SK-N-SH (cell line): ENCODE measurements around the gene ZNF317. TPM values are rescaled to one million over a fixed set of nuclear protein-coding genes. Genes with fewer than 3 reads are reported as not detected.

Experiments
- CTCF ChIA-PET: fragments of 300-600, 350-600 bp; formaldehyde crosslinking; extraction: SDS; loops from one replicate; lab custom pipeline; 2021; lab: Yijun Ruan, JAX
- POLR2A ChIA-PET: fragments of 350-600 bp; sonication (Branson Sonifier 250); formaldehyde crosslinking; extraction: SDS; loops from one replicate; lab custom pipeline; 2020; ENCODE audit warnings: antibody characterized with exemption, inconsistent platforms; lab: Yijun Ruan, JAX
- DNase-seq: peaks from one replicate; pipeline ENCODE4 v3.0.0; 2012
- H2AFZ ChIP-seq: fragments of 200-600 bp; sonication (generic); 2 replicates; pipeline ENCODE4 v1.8.1; 2016; ENCODE audit warnings: antibody characterized with exemption, mild to moderate bottlenecking, low read depth
- H3F3A ChIP-seq: fragments of 200-600 bp; sonication (generic); replicated peaks from 2 replicates; pipeline ENCODE3; 2016; ENCODE audit warnings: antibody characterized with exemption, mild to moderate bottlenecking; ENCODE audit not compliant: insufficient read depth
- H3K27ac ChIP-seq, 2 experiments: fragments of 200-500 bp in 1 of 2; fragments of 200-600 bp in 1 of 2; sonication (Bioruptor generic) in 1 of 2; sonication (generic), shearing (Covaris generic) in 1 of 2; 2 replicates each; pipeline versions ENCODE4 v1.5.1 to v1.6.1; 2014 to 2016; ENCODE audit warnings: low read depth in 2 of 2, inconsistent platforms in 1 of 2, low read length in 1 of 2, mild to moderate bottlenecking in 1 of 2, mixed read lengths in 1 of 2
- H3K27me3 ChIP-seq: fragments of 200-600 bp; sonication (generic), shearing (Covaris generic); 2 replicates; pipeline ENCODE4 v1.6.1; 2016; ENCODE audit warnings: mixed run types; ENCODE audit not compliant: insufficient read depth
- H3K36me3 ChIP-seq, 2 experiments: fragments of 200-500 bp in 1 of 2; fragments of 200-600 bp in 1 of 2; sonication (Bioruptor generic) in 1 of 2; sonication (generic) in 1 of 2; replicated peaks in 1 of 2; 2 replicates each; pipeline versions ENCODE3 to v1.5.1; 2014 to 2016; ENCODE audit warnings: low read length in 1 of 2, mild to moderate bottlenecking in 1 of 2; ENCODE audit not compliant: insufficient read depth in 2 of 2, control insufficient read depth in 1 of 2
- H3K4me1 ChIP-seq, 2 experiments: fragments of 200-500 bp in 1 of 2; fragments of 200-600 bp in 1 of 2; sonication (Bioruptor generic) in 1 of 2; sonication (generic), shearing (Covaris generic) in 1 of 2; 2 replicates each; pipeline versions ENCODE4 v1.5.1 to v1.6.1; 2014 to 2016; ENCODE audit warnings: low read depth in 1 of 2, low read length in 1 of 2, mixed run types in 1 of 2; ENCODE audit not compliant: insufficient read depth in 2 of 2, control insufficient read depth in 1 of 2
- H3K4me2 ChIP-seq: fragments of 200-600 bp; sonication (generic), shearing (Covaris generic); 2 replicates; pipeline ENCODE4 v1.6.1; 2017; ENCODE audit warnings: mixed run types
- H3K4me3 ChIP-seq, 2 experiments: fragments of 200-500 bp in 1 of 2; fragments of 200-600 bp in 1 of 2; sonication (Bioruptor generic) in 1 of 2; sonication (generic), shearing (Covaris generic) in 1 of 2; 2 replicates each; pipeline versions ENCODE4 v1.5.1 to v1.8.1; 2014 to 2016; ENCODE audit warnings: low read depth in 2 of 2, inconsistent platforms in 1 of 2, low read length in 1 of 2, mild to moderate bottlenecking in 1 of 2, mixed read lengths in 1 of 2, moderate library complexity in 1 of 2
- H3K79me2 ChIP-seq: fragments of 200-600 bp; sonication (generic); 2 replicates; pipeline ENCODE4 v1.8.1; 2017; ENCODE audit warnings: mild to moderate bottlenecking; ENCODE audit not compliant: insufficient read depth
- H3K9ac ChIP-seq: fragments of 200-600 bp; sonication (generic); 2 replicates; pipeline ENCODE4 v1.6.1; 2017; ENCODE audit warnings: mixed run types
- H3K9me2 ChIP-seq: fragments of 200-600 bp; sonication (generic); 2 replicates; pipeline ENCODE4 v1.6.1; 2017; ENCODE audit warnings: mixed run types
- H3K9me3 ChIP-seq: fragments of 200-600 bp; sonication (generic); 2 replicates; pipeline ENCODE4 v1.6.1; 2017; ENCODE audit warnings: mixed run types, mild to moderate bottlenecking, moderate library complexity
- H4K20me1 ChIP-seq: fragments of 200-600 bp; sonication (generic); 2 replicates; pipeline ENCODE4 v1.6.1; 2017; ENCODE audit warnings: mild to moderate bottlenecking, mixed run types; ENCODE audit not compliant: insufficient read depth
- CTCF ChIP-seq: fragments of 200-600 bp; sonication (generic); IDR thresholded peaks from 2 replicates; pipeline ENCODE4 v1.6.1; 2017; ENCODE audit warnings: antibody characterized with exemption, mild to moderate bottlenecking, moderate library complexity
- EP300 ChIP-seq, 2 experiments: IDR thresholded peaks; 2 replicates each; pipeline versions ENCODE4 v1.4.0 to v1.6.1; 2012; ENCODE audit warnings: borderline replicate concordance in 1 of 2, low read depth in 1 of 2, low read length in 1 of 2
- FOSL2 ChIP-seq: IDR thresholded peaks from 2 replicates; pipeline ENCODE4 v1.4.0; 2012; ENCODE audit warnings: low read depth, mild to moderate bottlenecking, moderate library complexity, borderline replicate concordance
- JUND ChIP-seq: IDR thresholded peaks from 2 replicates; pipeline ENCODE4 v1.4.0; 2012
- MAX ChIP-seq: IDR thresholded peaks from 2 replicates; pipeline ENCODE4 v1.4.0; 2012; ENCODE audit warnings: low read depth
- MEF2A ChIP-seq: IDR thresholded peaks from 2 replicates; pipeline ENCODE4 v1.4.0; 2012; ENCODE audit warnings: low read depth, borderline replicate concordance
- MXI1 ChIP-seq: IDR thresholded peaks from 2 replicates; pipeline ENCODE4 v1.6.1; 2012; ENCODE audit warnings: mild to moderate bottlenecking, low read depth, low read length, improper control_type of control experiment
- NFIC ChIP-seq: IDR thresholded peaks from 2 replicates; pipeline ENCODE4 v1.4.0; 2012; ENCODE audit warnings: borderline replicate concordance
- NRF1 ChIP-seq: IDR thresholded peaks from 2 replicates; pipeline ENCODE4 v1.6.1; 2012; ENCODE audit warnings: low read depth, mild to moderate bottlenecking, low read length
- PBX3 ChIP-seq: IDR thresholded peaks from 2 replicates; pipeline ENCODE4; 2012
- POLR2AphosphoS5 ChIP-seq: IDR thresholded peaks from 2 replicates; pipeline ENCODE4 v1.6.1; 2012; ENCODE audit warnings: low read depth, low read length
- RAD21 ChIP-seq: IDR thresholded peaks from 2 replicates; pipeline ENCODE4 v1.6.1; 2012; ENCODE audit warnings: mild to moderate bottlenecking, low read length
- RCOR1 ChIP-seq: fragments of 150-350 bp; IDR thresholded peaks from 2 replicates; pipeline ENCODE4 v1.6.1; 2017; ENCODE audit warnings: antibody characterized with exemption, low read length
- REST ChIP-seq: IDR thresholded peaks from 2 replicates; pipeline ENCODE4 v1.6.1; 2012; ENCODE audit warnings: mild to moderate bottlenecking, low read depth, low read length, moderate library complexity
- RXRA ChIP-seq: IDR thresholded peaks from 2 replicates; pipeline ENCODE4 v1.4.0; 2012; ENCODE audit warnings: low read depth, mild to moderate bottlenecking, borderline replicate concordance
- SIN3A ChIP-seq: IDR thresholded peaks from 2 replicates; pipeline ENCODE4 v1.6.1; 2012; ENCODE audit warnings: low read depth, mild to moderate bottlenecking, low read length, moderate library complexity, borderline replicate concordance
- SMC3 ChIP-seq: IDR thresholded peaks from 2 replicates; pipeline ENCODE4 v1.6.1; 2012; ENCODE audit warnings: low read depth, low read length, improper control_type of control experiment
- YY1 ChIP-seq: IDR thresholded peaks from 2 replicates; pipeline ENCODE4 v1.4.0; 2012; ENCODE audit warnings: low read depth, mild to moderate bottlenecking
- ZBTB33 ChIP-seq: IDR thresholded peaks from 2 replicates; pipeline ENCODE4 v1.4.0; 2012; ENCODE audit warnings: low read depth, borderline replicate concordance
- WGBS: methylation state at CpG from one replicate; pipeline ENCODE4 v1.1.6; 2017; ENCODE audit warnings: low lambda C conversion rate; 5-methylcytosine and 5-hydroxymethylcytosine counted together
- polyA plus RNA-seq, 3 experiments: library from polyadenylated mRNA; depleted of rRNA; stranded (reverse); fragments of >200 nt; gene quantifications; 2 replicates each; pipeline ENCODE4 v1.2.3, GENCODE V29; 2012

The ZNF317 gene
- polyA plus RNA-seq, 1 of the 3 experiments (the other 2 are of a cell fraction), result 16.0 TPM

GRCh38 chr19:9139609-9140158, 513 bp upstream of the ZNF317 start (continued):
- TF ChIP-seq EP300 (IDR thresholded peaks at IDR 0.05; ENCODE audit: borderline replicate concordance in 1 of 2, low read depth in 1 of 2, low read length in 1 of 2) (no peak), JUND (no peak), RAD21 (no peak)

GRCh38 chr19:9144920-9145319, 4.7 kb downstream of the ZNF317 start:
- no peaks in the 10 kb centered on the region; a peak in 1 of 4 replicates for H3K4me1 ChIP-seq
- H3K27ac ChIP-seq, result no peak overlapping the region
- H3K4me3 ChIP-seq, result no peak overlapping the region
- peaks cover 16% of the 10 kb centered on the region; the same call in 1 of the 2 replicates for H4K20me1 ChIP-seq
- no peak overlapping the region for H3K4me2 ChIP-seq
- CTCF ChIA-PET, result interaction anchor here (1.1 kb wide), 1 partner anchor 61 kb away, joined by 3 read pairs; no protein-coding TSS in a partner anchor
- no peaks in the 10 kb centered on the region for H3K9me2 ChIP-seq
- H3K9me3 ChIP-seq, result peaks cover 33% of the 10 kb centered on the region
- H3K36me3 ChIP-seq, result peaks cover 0 to 68% of the 10 kb centered on the region in 2 experiments
- H3K79me2 ChIP-seq, result peaks cover 97% of the 10 kb centered on the region
- WGBS, result 100% methylated on average over 5 of the region's 5 CpGs
- H3K9ac ChIP-seq, result no peak overlapping the region
- peaks cover 19% of the 10 kb centered on the region for H3F3A ChIP-seq
- TF ChIP-seq FOSL2 (no peak), MXI1 (no peak), SMC3 (no peak), RCOR1 (no peak), MEF2A (no peak), MAX (no peak), NFIC (no peak), RXRA (no peak), PBX3 (no peak), NRF1 (no peak), CTCF (no peak), SIN3A (no peak), REST (no peak), YY1 (no peak), POLR2AphosphoS5 (no peak), RAD21 (no peak), ZBTB33 (no peak)
- TF ChIP-seq, all 33 proteins: peak for 0
- Histone ChIP-seq H2AFZ (no peak overlapping the region), H3K27me3 (no peaks in the 10 kb centered on the region)
- POLR2A ChIA-PET, result no interaction called here
- no peak for DNase-seq
